Endothelial cell of umbilical vein (primary cell): ENCODE results near the gene RFNG. TPM values are rescaled to one million over a fixed set of nuclear protein-coding genes. Genes with fewer than 3 reads are reported as not detected.

Source experiments
- BruUV-seq: library from RNA; stranded (reverse); fragments of 400-500 nt; replicated peaks from 2 replicates; lab custom pipeline; 2021; lab: Mats Ljungman, UMichigan
- CTCF ChIA-PET: fragments of 300-600, 350-600 bp; sonication (Branson Sonifier 250); formaldehyde crosslinking; loops from one replicate; lab custom pipeline; 2021; ENCODE audit warnings: antibody characterized with exemption, inconsistent platforms; lab: Charles Lee
- POLR2A ChIA-PET: fragments of 300-600, 350-600 bp; sonication (Branson Sonifier 250); formaldehyde crosslinking; loops from one replicate; lab custom pipeline; 2021; ENCODE audit warnings: antibody characterized with exemption, inconsistent platforms; lab: Charles Lee
- DNase-seq: peaks from one replicate; pipeline ENCODE4 v3.0.0-alpha.2; 2011; ENCODE audit warnings: low read depth, low spot score
- FAIRE-seq: peaks from 2 replicates; lab custom pipeline; 2011; peaks lifted over from hg19 to GRCh38; lab: Jason Lieb, UNC
- H2AFZ ChIP-seq: 2 replicates; pipeline ENCODE4 v1.6.0; 2012; ENCODE audit warnings: low read depth, low read length, control low read depth, inconsistent platforms
- H3K27ac ChIP-seq: 2 replicates; pipeline ENCODE4 v1.5.1; 2011; ENCODE audit warnings: low read depth, mild to moderate bottlenecking, control low read depth, low read length, moderate library complexity; ENCODE audit not compliant: insufficient read depth
- H3K27me3 ChIP-seq, 2 experiments: 2 replicates each; pipeline versions ENCODE4 v1.6.0 to v1.6.1; 2011; ENCODE audit warnings: low read length in 2 of 2, mixed read lengths in 1 of 2; ENCODE audit not compliant: control insufficient read depth in 2 of 2, insufficient read depth in 2 of 2
- H3K36me3 ChIP-seq, 2 experiments: 2 replicates in 1 of 2; 3 replicates in 1 of 2; pipeline ENCODE4 v1.5.1; 2011; ENCODE audit warnings: low read length in 2 of 2, mild to moderate bottlenecking in 1 of 2, moderate library complexity in 1 of 2; ENCODE audit not compliant: control insufficient read depth in 2 of 2, insufficient read depth in 2 of 2; ENCODE audit errors: extremely low read depth in 1 of 2
- H3K4me1 ChIP-seq: 3 replicates; pipeline ENCODE4 v1.5.1; 2011; ENCODE audit warnings: mild to moderate bottlenecking, low read length; ENCODE audit not compliant: control insufficient read depth, insufficient read depth; ENCODE audit errors: extremely low read depth
- H3K4me2 ChIP-seq: 2 replicates; pipeline ENCODE4 v1.6.1; 2011; ENCODE audit warnings: low read length, control low read depth, mixed read lengths; ENCODE audit not compliant: insufficient read depth
- H3K4me3 ChIP-seq, 3 experiments: fragments of 200-600 bp in 1 of 3; sonication (generic), shearing (Covaris generic) in 1 of 3; replicated peaks in 1 of 3; 2 replicates each; pipeline ENCODE4 v1.5.1; 2011 to 2016; ENCODE audit warnings: control low read depth in 3 of 3, low read length in 3 of 3, mild to moderate bottlenecking in 2 of 3, inconsistent platforms in 1 of 3, low read depth in 1 of 3, moderate library complexity in 1 of 3; ENCODE audit not compliant: insufficient read depth in 1 of 3
- H3K79me2 ChIP-seq: 2 replicates; pipeline ENCODE4 v1.6.0; 2012; ENCODE audit warnings: low read length, inconsistent platforms; ENCODE audit not compliant: control insufficient read depth, insufficient read depth
- H3K9ac ChIP-seq: replicated peaks from 2 replicates; pipeline ENCODE3; 2011; ENCODE audit warnings: low read length, control low read depth; ENCODE audit not compliant: insufficient read depth; ENCODE audit errors: extremely low read depth
- H3K9me1 ChIP-seq: replicated peaks from 3 replicates; pipeline ENCODE4 v1.6.0; 2011; ENCODE audit warnings: mild to moderate bottlenecking, low read length; ENCODE audit not compliant: control insufficient read depth, insufficient read depth; ENCODE audit errors: extremely low read depth
- H3K9me3 ChIP-seq: replicated peaks from 2 replicates; pipeline ENCODE4 v1.5.1; 2012; ENCODE audit warnings: low read length, inconsistent platforms; ENCODE audit not compliant: control insufficient read depth, insufficient read depth
- H4K20me1 ChIP-seq: replicated peaks from 2 replicates; pipeline ENCODE3; 2011; ENCODE audit warnings: mild to moderate bottlenecking, low read length; ENCODE audit not compliant: control insufficient read depth, insufficient read depth; ENCODE audit errors: extremely low read depth
- CTCF ChIP-seq, 2 donors: IDR thresholded peaks; 1 replicate in 1 of 2; 2 replicates in 1 of 2; pipeline ENCODE4 v1.5.1; 2011; ENCODE audit warnings: low read length in 2 of 2, mild to moderate bottlenecking in 2 of 2, moderate library complexity in 2 of 2, control low read depth in 1 of 2, inconsistent platforms in 1 of 2, low read depth in 1 of 2; ENCODE audit not compliant: insufficient read depth in 1 of 2; ENCODE audit errors: extremely low read depth in 1 of 2
- EZH2 ChIP-seq: IDR thresholded peaks from 2 replicates; pipeline ENCODE4 v1.6.1; 2012; ENCODE audit warnings: borderline replicate concordance, low read depth, mild to moderate bottlenecking, moderate library complexity, low read length, inconsistent platforms; ENCODE audit not compliant: severe bottlenecking
- FOS ChIP-seq: IDR thresholded peaks from 2 replicates; pipeline ENCODE4 v1.6.1; 2011; ENCODE audit warnings: mild to moderate bottlenecking, low read length, moderate library complexity, borderline replicate concordance; ENCODE audit not compliant: insufficient read depth
- GATA2 ChIP-seq: IDR thresholded peaks from 2 replicates; pipeline ENCODE4 v1.7.0; 2011; ENCODE audit warnings: low read depth, mild to moderate bottlenecking, moderate library complexity, mixed read lengths, low read length; ENCODE audit not compliant: insufficient read length, insufficient read depth
- JUN ChIP-seq: IDR thresholded peaks from 2 replicates; pipeline ENCODE4 v1.6.1; 2011; ENCODE audit warnings: borderline replicate concordance, low read depth; ENCODE audit not compliant: insufficient read length, insufficient read depth
- MAX ChIP-seq: IDR thresholded peaks from 2 replicates; pipeline ENCODE4 v1.6.1; 2011; ENCODE audit not compliant: insufficient read depth, insufficient read length
- MYC ChIP-seq: IDR thresholded peaks from one replicate; pipeline ENCODE4 v1.6.1; 2011; ENCODE audit warnings: mild to moderate bottlenecking, low read depth, low read length
- POLR2A ChIP-seq: IDR thresholded peaks from 2 replicates; pipeline ENCODE4 v1.6.1; 2012; ENCODE audit warnings: low read depth, mild to moderate bottlenecking, control low read depth, low read length
- POLR2AphosphoS5 ChIP-seq: IDR thresholded peaks from 2 replicates; pipeline ENCODE4 v1.6.1; 2012; ENCODE audit warnings: low read depth, mild to moderate bottlenecking, control low read depth, low read length, moderate library complexity; ENCODE audit not compliant: insufficient read depth
- dilution Hi-C: fragments of 300-500 bp; cut with MboI; formaldehyde crosslinking; loops from one replicate; pipeline ENCODE4 v1.15.0; 2019; ENCODE audit warnings: low sequenced_read_pairs; ENCODE audit not compliant: extremely low pct_ligation_motif_present
- intact Hi-C: fragments of 100-400 bp; cut with micrococcal nuclease; formaldehyde crosslinking; loops from one replicate; pipeline ENCODE4 v1.10.0; 2022
- polyA plus RNA-seq, 4 experiments: library from polyadenylated mRNA; depleted of rRNA in 3 of 4; stranded (reverse) in 3 of 4; unstranded in 1 of 4; fragments of >200 nt; gene quantifications; 2 replicates each; pipeline versions ENCODE4 v1.2.1 to v1.2.3, GENCODE V29; 2011 to 2012; ENCODE audit warnings: missing spikeins in 1 of 4
- total RNA-seq: library from RNA; stranded (reverse); gene quantifications from 2 replicates; pipeline ENCODE4 v1.2.3, GENCODE V29; 2021

Gene RFNG
- total and polyA plus RNA-seq, 2 donors (not counting 3 experiments of a cell fraction or from before 2014, with no cell fraction given), result 33.7 to 40.0 TPM

GRCh38 chr17:82018152-82018988, 33.2 kb downstream of the RFNG start:
- Histone ChIP-seq H2AFZ (no peak overlapping the region), H3K79me2 (peaks cover 5% of the 10 kb centered on the region), H3K27ac (no peak overlapping the region), H3K9me1 (no peaks in the 10 kb centered on the region), H3K4me2 (no peak overlapping the region), H3K4me3 (no peak overlapping the region), H3K4me1 (peaks cover 7% of the 10 kb centered on the region), H3K27me3 (no peaks in the 10 kb centered on the region), H3K9me3 (no peaks in the 10 kb centered on the region), H3K36me3 (no peaks in the 10 kb centered on the region), H4K20me1 (no peaks in the 10 kb centered on the region), H3K9ac (no peak overlapping the region)
- CTCF ChIA-PET, result interaction anchor here (2.6 to 9.1 kb wide), 4 partner anchors 12 to 58 kb away, joined by 8 to 345 read pairs (median 32); partner anchors contain the start of genes NOTUM and RAC3
- FAIRE-seq (no peak), DNase-seq (no peak)
- TF ChIP-seq POLR2AphosphoS5 (no peak), MYC (no peak), POLR2A (no peak), JUN (no peak), MAX (no peak), FOS (no peak), EZH2 (no peak), GATA2 (no peak), CTCF (IDR thresholded peaks at IDR 0.05; ENCODE audit: extremely low read depth in 1 of 2, insufficient read depth in 1 of 2, low read depth in 1 of 2, low read length in 2 of 2) (no peak)
- BruUV-seq, result no TSS peak
- dilution Hi-C loops, result no loop called here
- intact Hi-C loops, result no loop called here
- POLR2A ChIA-PET, result no interaction called here
